Stimulated activated CD8-positive, alpha-beta memory T cell treated with anti-CD3 and anti-CD28 coated beads, Interleukin-4, amount 100 ng/mL, for 24 hours (primary cell): ENCODE results near the gene NUDT7.

Experiments
- DNase-seq: peaks from one replicate; pipeline ENCODE4 v3.0.0-alpha.2; 2020; ENCODE audit warnings: low read depth

Gene NUDT7

GRCh38 chr16:77729951-77730350 lies 7.6 kb downstream of the NUDT7 start:
- DNase-seq, result no peak

GRCh38 chr16:77732241-77732946 lies 10.1 kb downstream of the NUDT7 start:
- no peak for DNase-seq

- no peak for DNase-seq
Observed at GRCh38 chr16:77736879-77737278, 14.6 kb downstream of the NUDT7 start.

GRCh38 chr16:77738706-77739558 lies 16.6 kb downstream of the NUDT7 start:
- DNase-seq, result no peak

GRCh38 chr16:77739559-77739892 lies 17.2 kb downstream of the NUDT7 start:
- no peak for DNase-seq

GRCh38 chr16:77744141-77744540 lies 21.8 kb downstream of the NUDT7 start:
- DNase-seq, result no peak

- no peak for DNase-seq
Observed at GRCh38 chr16:77745972-77746371, 23.7 kb downstream of the NUDT7 start.

- DNase-seq, result no peak
Observed at GRCh38 chr16:77748421-77749005, 26.2 kb downstream of the NUDT7 start.

GRCh38 chr16:77749415-77749814 lies 27.1 kb downstream of the NUDT7 start:
- DNase-seq, result no peak

- no peak for DNase-seq
Observed at GRCh38 chr16:77758046-77758445, 35.7 kb downstream of the NUDT7 start.

- no peak for DNase-seq
Observed at GRCh38 chr16:77758508-77758907, 36.2 kb downstream of the NUDT7 start.

GRCh38 chr16:77759201-77759600 lies 36.9 kb downstream of the NUDT7 start:
- no peak for DNase-seq

- DNase-seq, result no peak
Observed at GRCh38 chr16:77759821-77760220, 37.5 kb downstream of the NUDT7 start.

- no peak for DNase-seq
Observed at GRCh38 chr16:77760800-77761199, 38.5 kb downstream of the NUDT7 start.

GRCh38 chr16:77761204-77761603 lies 38.9 kb downstream of the NUDT7 start:
- DNase-seq, result no peak

- DNase-seq, result no peak
Observed at GRCh38 chr16:77762262-77762661, 39.9 kb downstream of the NUDT7 start.

GRCh38 chr16:77763994-77764393 lies 41.7 kb downstream of the NUDT7 start:
- DNase-seq, result no peak

- no peak for DNase-seq
Observed at GRCh38 chr16:77767211-77767610, 44.9 kb downstream of the NUDT7 start.

- DNase-seq, result no peak
Observed at GRCh38 chr16:77767826-77768225, 45.5 kb downstream of the NUDT7 start.

GRCh38 chr16:77775911-77776909 lies 53.9 kb downstream of the NUDT7 start:
- no peak for DNase-seq

- no peak for DNase-seq
Observed at GRCh38 chr16:77777745-77778144, 55.4 kb downstream of the NUDT7 start.

GRCh38 chr16:77780378-77780837 lies 58.1 kb downstream of the NUDT7 start:
- DNase-seq, result no peak
